Measurements from ENCODE around the gene STOML2.

- TF ChIP-seq CTCF (IDR thresholded peaks at IDR 0.05; ENCODE audit: insufficient read depth, low read depth, low read length) (no peak), EZH2 (IDR thresholded peaks at IDR 0.05; ENCODE audit: insufficient read depth, low read length) (no peak)
Observed at GRCh38 chr9:35075358-35075757, 27.6 kb downstream of the STOML2 start.
